B cell (primary cell): ENCODE data around the gene SPATA17. TPM values are rescaled to one million over a fixed set of nuclear protein-coding genes. Genes with fewer than 3 reads are reported as not detected.

Experiments used
- ATAC-seq: fragments of 200-7000 bp; cut with Tn5 transposase; one replicate; pipeline ENCODE4 v1.10.0; 2021; ENCODE audit warnings: low read depth, mild to moderate bottlenecking, moderate number of reproducible peaks, moderate library complexity
- CTCF ChIA-PET: fragments of 350-600 bp; sonication (Branson Sonifier 250); formaldehyde crosslinking; loops from one replicate; lab custom pipeline; 2021; ENCODE audit warnings: antibody characterized with exemption, inconsistent platforms; lab: Charles Lee
- POLR2A ChIA-PET: fragments of 350-600 bp; sonication (Branson Sonifier 250); formaldehyde crosslinking; loops from one replicate; lab custom pipeline; 2021; ENCODE audit warnings: antibody characterized with exemption; lab: Charles Lee
- DNase-seq: peaks from one replicate; pipeline ENCODE4 v3.0.0; 2013
- H2AFZ ChIP-seq: 2 replicates; pipeline ENCODE4 v1.6.1; 2012; ENCODE audit warnings: mild to moderate bottlenecking, low read depth, low read length; ENCODE audit not compliant: insufficient read depth, poor library complexity, severe bottlenecking
- H3K27ac ChIP-seq, 2 donors: 1 replicate in 1 of 2; 2 replicates in 1 of 2; pipeline ENCODE4 v1.5.1; 2012 to 2013; ENCODE audit warnings: low read length in 2 of 2, mild to moderate bottlenecking in 2 of 2, moderate library complexity in 1 of 2
- H3K27me3 ChIP-seq, 4 experiments: fragments of 200-600 bp in 1 of 4; sonication (generic) in 1 of 4; replicated peaks in 1 of 4; 1 replicate in 2 of 4; 2 replicates in 2 of 4; pipeline versions ENCODE4 v1.6.1 to v1.7.0; 2013 to 2016; ENCODE audit warnings: low read length in 3 of 4, mild to moderate bottlenecking in 2 of 4, mixed read lengths in 1 of 4, moderate library complexity in 1 of 4; ENCODE audit not compliant: insufficient read depth in 4 of 4, control insufficient read depth in 3 of 4; ENCODE audit errors: control extremely low read depth in 1 of 4
- H3K36me3 ChIP-seq, 2 experiments: replicated peaks in 1 of 2; 1 replicate in 1 of 2; 2 replicates in 1 of 2; pipeline versions ENCODE4 v1.6.1 to v1.7.1; 2013; ENCODE audit warnings: low read length in 1 of 2; ENCODE audit not compliant: insufficient read depth in 2 of 2, control insufficient read depth in 1 of 2; ENCODE audit errors: control extremely low read depth in 1 of 2, extremely low read depth in 1 of 2
- H3K4me1 ChIP-seq, 2 donors: fragments of 200-600 bp in 1 of 2; sonication (generic) in 1 of 2; 1 replicate in 1 of 2; 2 replicates in 1 of 2; pipeline versions ENCODE4 v1.5.1 to v1.6.1; 2013 to 2017; ENCODE audit warnings: low read length in 2 of 2; ENCODE audit not compliant: control insufficient read depth in 2 of 2, insufficient read depth in 2 of 2
- H3K4me2 ChIP-seq: replicated peaks from 2 replicates; pipeline ENCODE3; 2012; ENCODE audit warnings: mild to moderate bottlenecking, low read depth, low read length; ENCODE audit not compliant: poor library complexity, severe bottlenecking
- H3K4me3 ChIP-seq, 5 experiments: fragments of 200-600 bp in 1 of 5; sonication (generic) in 1 of 5; 1 replicate in 3 of 5; 2 replicates in 2 of 5; pipeline versions ENCODE4 v1.5.1 to v1.7.0; 2011 to 2016; ENCODE audit warnings: low read length in 4 of 5, mild to moderate bottlenecking in 4 of 5, low read depth in 2 of 5, control low read depth in 1 of 5, moderate library complexity in 1 of 5; ENCODE audit not compliant: insufficient read depth in 1 of 5; ENCODE audit errors: control extremely low read depth in 1 of 5, extremely low read depth in 1 of 5
- H3K79me2 ChIP-seq: fragments of 200-600 bp; sonication (generic); one replicate; pipeline ENCODE4 v1.6.0; 2016; ENCODE audit warnings: low read length; ENCODE audit not compliant: control insufficient read depth, insufficient read depth
- H3K9ac ChIP-seq: fragments of 200-600 bp; sonication (generic); 2 replicates; pipeline ENCODE4 v1.6.1; 2017; ENCODE audit warnings: mild to moderate bottlenecking, low read length, moderate library complexity
- H3K9me3 ChIP-seq, 3 donors: one replicate each; pipeline versions ENCODE4 v1.6.1 to v1.7.1; 2013; ENCODE audit warnings: low read length in 2 of 3; ENCODE audit not compliant: control insufficient read depth in 2 of 3, insufficient read depth in 1 of 3; ENCODE audit errors: control extremely low read depth in 1 of 3
- H4K20me1 ChIP-seq: 2 replicates; pipeline ENCODE4 v1.6.0; 2012; ENCODE audit warnings: mild to moderate bottlenecking, low read length; ENCODE audit not compliant: insufficient read depth, control insufficient read depth, poor library complexity, severe bottlenecking
- H3K27ac Mint-ChIP-seq: one replicate; pipeline ENCODE4 v1.8.0; 2021; ENCODE audit warnings: mixed read lengths
- H3K27me3 Mint-ChIP-seq: one replicate; pipeline ENCODE4 v1.8.0; 2021; ENCODE audit warnings: mixed read lengths
- H3K4me1 Mint-ChIP-seq: one replicate; pipeline ENCODE4 v1.8.0; 2021; ENCODE audit warnings: mixed read lengths
- H3K4me3 Mint-ChIP-seq: one replicate; pipeline ENCODE4 v1.8.0; 2021; ENCODE audit warnings: mixed read lengths
- H3K9me3 Mint-ChIP-seq: one replicate; pipeline ENCODE4 v1.8.0; 2022; ENCODE audit warnings: mixed read lengths; ENCODE audit not compliant: insufficient read depth
- EZH2 ChIP-seq: IDR thresholded peaks from 2 replicates; pipeline ENCODE4 v1.6.1; 2012; ENCODE audit warnings: borderline replicate concordance, low read depth, mild to moderate bottlenecking, moderate library complexity, low read length; ENCODE audit not compliant: insufficient read depth, poor library complexity, severe bottlenecking
- WGBS: methylation state at CpG from one replicate; pipeline ENCODE4 v1.1.5; 2013; ENCODE audit warnings: missing lambda C conversion rate; ENCODE audit not compliant: insufficient coverage; 5-methylcytosine and 5-hydroxymethylcytosine counted together
- intact Hi-C: fragments of 100-400 bp; cut with micrococcal nuclease; formaldehyde crosslinking; loops from one replicate; pipeline ENCODE4 v1.10.0; 2022
- polyA plus RNA-seq: library from polyadenylated mRNA; depleted of rRNA; stranded (reverse); fragments of >200 nt; gene quantifications from 2 replicates; pipeline ENCODE4 v1.2.3, GENCODE V29; 2012
- total RNA-seq, 2 donors: library from RNA; stranded (reverse); fragments of 120-200 nt in 1 of 2; gene quantifications; 1 replicate in 1 of 2; 2 replicates in 1 of 2; pipeline versions ENCODE4 v1.2.3 to v1.2.4, GENCODE V29; 2013 to 2022
- TF ChIP-seq, protein P1 (sequence below): fragments of 200-600 bp; IDR thresholded peaks from one replicate; pipeline ENCODE4 v1.8.0; 2022; ENCODE audit warnings: antibody characterized with exemption, mild to moderate bottlenecking

Gene SPATA17
- total and polyA plus RNA-seq, 2 donors (not counting 1 experiment from before 2014, with no cell fraction given), result not detected

DNA sequence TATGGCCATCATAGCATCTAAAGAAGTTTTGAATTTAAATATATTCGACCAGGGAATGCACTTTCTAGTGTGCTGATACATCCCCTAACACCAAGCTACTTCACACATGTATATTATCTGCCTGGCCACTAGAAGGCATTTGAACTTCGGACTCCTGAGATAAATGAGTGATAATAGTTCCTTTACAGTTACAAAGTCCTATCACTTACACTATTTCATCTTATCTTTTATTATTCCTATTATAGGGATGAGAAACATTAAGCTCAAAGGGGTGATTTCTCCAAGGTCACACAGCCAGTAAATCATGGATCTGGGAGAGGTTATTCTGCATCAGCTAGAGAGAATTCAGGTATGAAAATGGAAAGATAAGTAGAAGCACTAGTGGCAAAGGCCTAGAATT is 40.5 kb upstream of the SPATA17 start:
- H3K27ac Mint-ChIP-seq, result no peak overlapping the region
- ChIA-PET CTCF (no interaction called here), POLR2A (no interaction called here)
- Histone ChIP-seq H3K4me2 (no peak overlapping the region), H3K36me3 (peaks cover 3 to 4% of the 10 kb centered on the region in 2 experiments), H3K79me2 (no peaks in the 10 kb centered on the region), H3K4me1 (no peaks in the 10 kb centered on the region), H2AFZ (no peak overlapping the region), H3K9ac (no peak overlapping the region), H3K27ac (no peak overlapping the region), H3K9me3 (no peaks in the 10 kb centered on the region), H3K4me3 (no peak overlapping the region), H3K27me3 (no peaks in the 10 kb centered on the region), H4K20me1 (no peaks in the 10 kb centered on the region)
- no CpG with 5 or more reads among the region's 2 CpGs for WGBS
- H3K9me3 Mint-ChIP-seq, result no peaks in the 10 kb centered on the region
- TF ChIP-seq EZH2, result no peak
- TF ChIP-seq, protein P1, sequence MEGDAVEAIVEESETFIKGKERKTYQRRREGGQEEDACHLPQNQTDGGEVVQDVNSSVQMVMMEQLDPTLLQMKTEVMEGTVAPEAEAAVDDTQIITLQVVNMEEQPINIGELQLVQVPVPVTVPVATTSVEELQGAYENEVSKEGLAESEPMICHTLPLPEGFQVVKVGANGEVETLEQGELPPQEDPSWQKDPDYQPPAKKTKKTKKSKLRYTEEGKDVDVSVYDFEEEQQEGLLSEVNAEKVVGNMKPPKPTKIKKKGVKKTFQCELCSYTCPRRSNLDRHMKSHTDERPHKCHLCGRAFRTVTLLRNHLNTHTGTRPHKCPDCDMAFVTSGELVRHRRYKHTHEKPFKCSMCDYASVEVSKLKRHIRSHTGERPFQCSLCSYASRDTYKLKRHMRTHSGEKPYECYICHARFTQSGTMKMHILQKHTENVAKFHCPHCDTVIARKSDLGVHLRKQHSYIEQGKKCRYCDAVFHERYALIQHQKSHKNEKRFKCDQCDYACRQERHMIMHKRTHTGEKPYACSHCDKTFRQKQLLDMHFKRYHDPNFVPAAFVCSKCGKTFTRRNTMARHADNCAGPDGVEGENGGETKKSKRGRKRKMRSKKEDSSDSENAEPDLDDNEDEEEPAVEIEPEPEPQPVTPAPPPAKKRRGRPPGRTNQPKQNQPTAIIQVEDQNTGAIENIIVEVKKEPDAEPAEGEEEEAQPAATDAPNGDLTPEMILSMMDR, result no peak
- ATAC-seq (no peak), DNase-seq (no peak)
- H3K4me3 Mint-ChIP-seq, result no peak overlapping the region
- H3K27me3 Mint-ChIP-seq, result no peaks in the 10 kb centered on the region
- H3K4me1 Mint-ChIP-seq, result no peaks in the 10 kb centered on the region
- intact Hi-C loops, result no loop called here

DNA sequence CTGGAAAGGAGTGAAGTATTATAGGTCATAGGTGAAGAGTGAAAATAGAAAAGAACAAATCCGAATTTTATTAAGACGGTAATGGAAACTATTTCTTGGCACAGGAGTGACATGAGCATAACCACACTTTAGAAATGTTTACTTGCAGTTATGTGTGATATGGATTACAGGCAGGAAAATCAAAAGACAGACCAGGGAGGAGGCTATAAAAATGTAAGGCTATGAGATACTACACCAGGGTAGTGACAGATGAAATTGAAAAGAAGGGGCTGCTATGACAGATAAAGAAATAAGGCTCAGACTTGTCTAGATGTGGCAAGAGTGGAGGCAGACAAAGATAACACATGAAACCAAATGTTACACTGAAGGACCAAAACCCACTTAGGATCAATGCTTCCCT is 32.0 kb upstream of the SPATA17 start:
- no peaks in the 10 kb centered on the region for H3K27me3 Mint-ChIP-seq
- Histone ChIP-seq H3K27ac (no peak overlapping the region), H3K79me2 (no peaks in the 10 kb centered on the region), H3K36me3 (no peaks in the 10 kb centered on the region), H3K4me3 (no peak overlapping the region), H3K9me3 (no peaks in the 10 kb centered on the region), H2AFZ (no peak overlapping the region), H4K20me1 (no peaks in the 10 kb centered on the region), H3K9ac (no peak overlapping the region), H3K27me3 (no peaks in the 10 kb centered on the region), H3K4me2 (no peak overlapping the region), H3K4me1 (no peaks in the 10 kb centered on the region)
- intact Hi-C loops, result no loop called here
- DNase-seq (no peak), ATAC-seq (no peak)
- ChIA-PET POLR2A (no interaction called here), CTCF (no interaction called here)
- no peak overlapping the region for H3K4me3 Mint-ChIP-seq
- no peak overlapping the region for H3K27ac Mint-ChIP-seq
- TF ChIP-seq, protein P1, result no peak
- no peak for TF ChIP-seq EZH2
- H3K9me3 Mint-ChIP-seq, result no peaks in the 10 kb centered on the region
- H3K4me1 Mint-ChIP-seq, result no peaks in the 10 kb centered on the region
- WGBS, result no CpG with 5 or more reads among the region's 2 CpGs
